Measurements from ENCODE around the gene MNX1.

GRCh38 chr7:157059534-157059933, 49.1 kb upstream of the MNX1 start:
- no peak for TF ChIP-seq CTCF (conservative IDR thresholded peaks at IDR 0.05; ENCODE audit: low read length)
- TF ChIP-seq EZH2phosphoT487 (IDR thresholded peaks at IDR 0.05; ENCODE audit: borderline replicate concordance): no peak

All from Loucy (cell line).